ENCODE measurements around the gene IL9R.

GRCh38 chrX:155956649-155957048, 40.8 kb upstream of the IL9R start:
- no peak for TF ChIP-seq CTCF (IDR thresholded peaks at IDR 0.05 in 4 of 5, conservative IDR thresholded peaks at IDR 0.05 in 1 of 5)
- no peak for TF ChIP-seq POLR2A (IDR thresholded peaks at IDR 0.05)

All from gastrocnemius medialis (tissue), 4 donors.